Suprapubic skin (tissue), 4 donors: ENCODE measurements around the gene PNPT1.
"Not testable (repeated sequence)": the region's sequence is repeated elsewhere in the genome, so short reads cannot be mapped to it uniquely, and the experiment has no call there.

ENCODE experiments used
- CTCF ChIP-seq, 2 donors: fragments of 200-600 bp in 1 of 2; fragments of 450-650 bp in 1 of 2; sonication (generic) in 1 of 2; IDR thresholded peaks; one replicate each; pipeline ENCODE4 v1.5.1; 2016 to 2019; ENCODE audit warnings: antibody characterized with exemption in 2 of 2, mild to moderate bottlenecking in 1 of 2, moderate library complexity in 1 of 2
- EP300 ChIP-seq: sonication (generic); formaldehyde crosslinking; IDR thresholded peaks from one replicate; pipeline ENCODE4 v1.6.1; 2017; ENCODE audit warnings: antibody characterized with exemption
- POLR2A ChIP-seq, 2 donors: fragments of 450-650 bp; IDR thresholded peaks; one replicate each; pipeline ENCODE4 v1.6.1; 2017; ENCODE audit warnings: antibody characterized with exemption in 2 of 2, mild to moderate bottlenecking in 2 of 2, moderate library complexity in 2 of 2
- POLR2AphosphoS5 ChIP-seq, 3 donors: sonication (generic); formaldehyde crosslinking; IDR thresholded peaks; one replicate each; pipeline ENCODE4 v1.6.1; 2017; ENCODE audit warnings: antibody characterized with exemption in 3 of 3

GRCh38 chr2:55596795-55597194 lies 96.8 kb downstream of the PNPT1 start:
- not testable (repeated sequence) for TF ChIP-seq POLR2A (IDR thresholded peaks at IDR 0.05); CTCF (IDR thresholded peaks at IDR 0.05); POLR2AphosphoS5 (IDR thresholded peaks at IDR 0.05); EP300
